Adrenal gland (tissue), 5 donors: ENCODE data around the gene RTN3.

Experiments
- POLR2A ChIP-seq, 2 donors: fragments of 450-650 bp; IDR thresholded peaks; one replicate each; pipeline ENCODE4 v1.6.1; 2017; ENCODE audit warnings: antibody characterized with exemption in 2 of 2, mild to moderate bottlenecking in 2 of 2, moderate library complexity in 1 of 2
- TF ChIP-seq, protein P1 (sequence below), 6 experiments: fragments of 450-650 bp in 4 of 6; fragments of 200-600 bp in 2 of 6; sonication (generic) in 1 of 6; IDR thresholded peaks; 1 replicate in 5 of 6; 2 replicates in 1 of 6; pipeline versions ENCODE4 v1.5.1 to v1.8.0; 2016 to 2021; ENCODE audit warnings: antibody characterized with exemption in 6 of 6, mild to moderate bottlenecking in 2 of 6, moderate library complexity in 1 of 6
- donor health status: DM: no; HTN: no; CAD: no.

DNA sequence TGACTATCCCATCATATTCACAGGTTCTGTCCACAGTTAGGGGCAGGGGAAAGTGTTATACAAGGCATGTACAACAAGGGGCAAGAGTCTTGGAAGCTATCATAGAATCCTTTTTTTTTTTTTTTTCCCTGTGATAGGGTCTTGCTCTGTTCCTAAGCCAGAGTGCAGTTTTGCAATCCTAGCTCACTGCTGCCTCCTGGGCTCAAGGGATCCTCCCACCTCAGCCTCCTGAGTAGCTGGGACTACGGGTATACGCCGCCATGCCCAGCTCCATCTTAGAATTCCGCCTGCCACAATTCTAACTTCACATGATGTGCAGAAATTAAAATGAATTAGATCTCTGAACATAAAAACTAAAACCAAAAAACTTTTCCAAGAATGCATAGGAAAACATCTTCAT, 55.6 kb downstream of the RTN3 start:
- TF ChIP-seq, protein P1, sequence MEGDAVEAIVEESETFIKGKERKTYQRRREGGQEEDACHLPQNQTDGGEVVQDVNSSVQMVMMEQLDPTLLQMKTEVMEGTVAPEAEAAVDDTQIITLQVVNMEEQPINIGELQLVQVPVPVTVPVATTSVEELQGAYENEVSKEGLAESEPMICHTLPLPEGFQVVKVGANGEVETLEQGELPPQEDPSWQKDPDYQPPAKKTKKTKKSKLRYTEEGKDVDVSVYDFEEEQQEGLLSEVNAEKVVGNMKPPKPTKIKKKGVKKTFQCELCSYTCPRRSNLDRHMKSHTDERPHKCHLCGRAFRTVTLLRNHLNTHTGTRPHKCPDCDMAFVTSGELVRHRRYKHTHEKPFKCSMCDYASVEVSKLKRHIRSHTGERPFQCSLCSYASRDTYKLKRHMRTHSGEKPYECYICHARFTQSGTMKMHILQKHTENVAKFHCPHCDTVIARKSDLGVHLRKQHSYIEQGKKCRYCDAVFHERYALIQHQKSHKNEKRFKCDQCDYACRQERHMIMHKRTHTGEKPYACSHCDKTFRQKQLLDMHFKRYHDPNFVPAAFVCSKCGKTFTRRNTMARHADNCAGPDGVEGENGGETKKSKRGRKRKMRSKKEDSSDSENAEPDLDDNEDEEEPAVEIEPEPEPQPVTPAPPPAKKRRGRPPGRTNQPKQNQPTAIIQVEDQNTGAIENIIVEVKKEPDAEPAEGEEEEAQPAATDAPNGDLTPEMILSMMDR (IDR thresholded peaks at IDR 0.05) = no peak
- TF ChIP-seq POLR2A (IDR thresholded peaks at IDR 0.05) = no peak
